ENCODE measurements around the gene ANAPC2. TPM values are rescaled to one million over a fixed set of nuclear protein-coding genes. Genes with fewer than 3 reads are reported as not detected.

Gene ANAPC2, protein sequence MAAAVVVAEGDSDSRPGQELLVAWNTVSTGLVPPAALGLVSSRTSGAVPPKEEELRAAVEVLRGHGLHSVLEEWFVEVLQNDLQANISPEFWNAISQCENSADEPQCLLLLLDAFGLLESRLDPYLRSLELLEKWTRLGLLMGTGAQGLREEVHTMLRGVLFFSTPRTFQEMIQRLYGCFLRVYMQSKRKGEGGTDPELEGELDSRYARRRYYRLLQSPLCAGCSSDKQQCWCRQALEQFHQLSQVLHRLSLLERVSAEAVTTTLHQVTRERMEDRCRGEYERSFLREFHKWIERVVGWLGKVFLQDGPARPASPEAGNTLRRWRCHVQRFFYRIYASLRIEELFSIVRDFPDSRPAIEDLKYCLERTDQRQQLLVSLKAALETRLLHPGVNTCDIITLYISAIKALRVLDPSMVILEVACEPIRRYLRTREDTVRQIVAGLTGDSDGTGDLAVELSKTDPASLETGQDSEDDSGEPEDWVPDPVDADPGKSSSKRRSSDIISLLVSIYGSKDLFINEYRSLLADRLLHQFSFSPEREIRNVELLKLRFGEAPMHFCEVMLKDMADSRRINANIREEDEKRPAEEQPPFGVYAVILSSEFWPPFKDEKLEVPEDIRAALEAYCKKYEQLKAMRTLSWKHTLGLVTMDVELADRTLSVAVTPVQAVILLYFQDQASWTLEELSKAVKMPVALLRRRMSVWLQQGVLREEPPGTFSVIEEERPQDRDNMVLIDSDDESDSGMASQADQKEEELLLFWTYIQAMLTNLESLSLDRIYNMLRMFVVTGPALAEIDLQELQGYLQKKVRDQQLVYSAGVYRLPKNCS
- 10 to 100 TPM; 34.8 to 36.6 TPM for total RNA-seq

GRCh38 chr9:137188490-137189296 is at the start of gene ANAPC2, which contains the start of gene SSNA1:
TSS of gene ANAPC2 (minus strand) at chr9:137188560. CDS start at chr9:137188532, 28 bp downstream.
TSS of gene SSNA1 (plus strand) at chr9:137188676. CDS start at chr9:137188727, 51 bp downstream.
- peak within 1 kb of the TSS; percentile 88 for H3K27ac Mint-ChIP-seq
- H3K9me3 Mint-ChIP-seq: no peaks in the 10 kb centered on the region
- CTCF ChIA-PET: interaction anchor here (0.6 to 2.6 kb wide), 13 partner anchors 11 to 295 kb away, joined by 3 to 16 read pairs (median 4); partner anchors contain the start of genes RNF224, TMEM210 and TPRN
- H3K4me1 Mint-ChIP-seq (ENCODE audit: low read depth): peaks cover 39% of the 10 kb centered on the region
- H3K27me3 Mint-ChIP-seq (ENCODE audit: low read depth): no peaks in the 10 kb centered on the region
- intact Hi-C loops (cut with micrococcal nuclease): loop anchor here (1.0 to 5.0 kb wide), 6 partner anchors 12 to 61 kb away; partner anchors contain the start of genes NDOR1, RNF224, TMEM203 and TPRN
- DNase-seq: peak; percentile 92
- peaks cover 7% of the 10 kb centered on the region for H3K36me3 Mint-ChIP-seq (ENCODE audit: low read depth)
- peak within 1 kb of the TSS; percentile 92 for H3K4me3 Mint-ChIP-seq

DNA sequence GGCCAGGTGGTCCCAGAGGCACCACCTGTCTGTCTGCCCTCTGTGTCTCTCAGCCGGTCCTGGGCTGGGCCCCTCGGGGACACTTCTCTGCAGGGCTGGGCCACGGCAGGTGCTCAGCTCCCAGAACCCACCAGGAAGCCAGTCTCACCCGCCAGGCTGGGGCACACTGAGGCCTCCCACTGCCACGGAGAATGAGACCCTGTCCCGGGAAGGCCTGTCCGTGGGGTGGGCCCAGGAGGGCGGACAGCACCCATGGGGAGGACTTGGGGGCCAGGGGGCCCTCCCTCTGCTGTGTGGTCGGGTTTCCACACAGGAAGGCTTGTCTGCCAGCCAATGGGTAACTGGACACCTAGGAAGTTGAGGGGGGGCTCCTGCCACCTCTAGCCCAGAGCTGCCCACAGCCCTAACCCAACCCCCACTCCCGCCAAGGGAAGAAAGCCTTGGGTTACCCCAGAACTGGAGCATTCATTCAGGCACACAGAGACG is 48.6 kb upstream of the ANAPC2 start:
- peaks cover 23% of the 10 kb centered on the region for H3K4me1 Mint-ChIP-seq (ENCODE audit: low read depth)
- H3K4me3 Mint-ChIP-seq: no peak overlapping the region
- no peak for DNase-seq
- intact Hi-C loops (cut with micrococcal nuclease): loop anchor here (1.0 to 5.0 kb wide), 2 partner anchors 119 to 190 kb away; partner anchors contain the start of gene NPDC1
- CTCF ChIA-PET: interaction anchor here (0.7 to 2.6 kb wide), 26 partner anchors 10 to 698 kb away, joined by 3 to 22 read pairs (median 4); partner anchors contain the start of genes ANAPC2, NELFB, RNF208 and RNF224
- H3K36me3 Mint-ChIP-seq (ENCODE audit: low read depth): peaks cover 8% of the 10 kb centered on the region
- no peaks in the 10 kb centered on the region for H3K9me3 Mint-ChIP-seq
- no peak overlapping the region for H3K27ac Mint-ChIP-seq
- no peaks in the 10 kb centered on the region for H3K27me3 Mint-ChIP-seq (ENCODE audit: low read depth)

GRCh38 chr9:137236238-137236935 is 48.0 kb upstream of the ANAPC2 start:
- CTCF ChIA-PET: interaction anchor here (0.6 to 2.6 kb wide), 27 partner anchors 9 to 697 kb away, joined by 3 to 22 read pairs (median 4); partner anchors contain the start of genes ANAPC2, NELFB, RNF208 and RNF224
- DNase-seq: peak; percentile 94
- H3K27ac Mint-ChIP-seq: no peak overlapping the region
- peaks cover 23% of the 10 kb centered on the region for H3K4me1 Mint-ChIP-seq (ENCODE audit: low read depth)
- H3K9me3 Mint-ChIP-seq: no peaks in the 10 kb centered on the region
- no peak overlapping the region for H3K4me3 Mint-ChIP-seq
- peaks cover 5% of the 10 kb centered on the region for H3K36me3 Mint-ChIP-seq (ENCODE audit: low read depth)
- intact Hi-C loops (cut with micrococcal nuclease): loop anchor here (1.0 to 5.0 kb wide), 2 partner anchors 118 to 189 kb away; partner anchors contain the start of gene NPDC1
- no peaks in the 10 kb centered on the region for H3K27me3 Mint-ChIP-seq (ENCODE audit: low read depth)

- DNase-seq: no peak
- Mint-ChIP-seq H3K27ac (no peak overlapping the region), H3K4me1 (ENCODE audit: low read depth) (peaks cover 23% of the 10 kb centered on the region), H3K9me3 (no peaks in the 10 kb centered on the region), H3K27me3 (ENCODE audit: low read depth) (no peaks in the 10 kb centered on the region), H3K4me3 (no peak overlapping the region), H3K36me3 (ENCODE audit: low read depth) (peaks cover 2% of the 10 kb centered on the region)
- intact Hi-C loops (cut with micrococcal nuclease): loop anchor here (1.0 to 5.0 kb wide), 2 partner anchors 117 to 188 kb away; partner anchors contain the start of gene NPDC1
- CTCF ChIA-PET: interaction anchor here (1.1 to 2.6 kb wide), 16 partner anchors 9 to 458 kb away, joined by 3 to 22 read pairs (median 6); partner anchors contain the start of genes NELFB, RNF208, RNF224 and SSNA1
Observed at GRCh38 chr9:137235424-137236237, 47.3 kb upstream of the ANAPC2 start.

GRCh38 chr9:137234758-137235423 is 46.5 kb upstream of the ANAPC2 start:
- Mint-ChIP-seq H3K36me3 (ENCODE audit: low read depth) (peaks cover 2% of the 10 kb centered on the region), H3K27ac (no peak overlapping the region), H3K4me1 (ENCODE audit: low read depth) (peaks cover 23% of the 10 kb centered on the region), H3K27me3 (ENCODE audit: low read depth) (no peaks in the 10 kb centered on the region), H3K9me3 (no peaks in the 10 kb centered on the region), H3K4me3 (no peak overlapping the region)
- CTCF ChIA-PET: interaction anchor here (1.4 to 2.6 kb wide), 2 partner anchors 46 to 105 kb away, joined by 6 to 10 read pairs; partner anchors contain the start of gene SSNA1
- intact Hi-C loops (cut with micrococcal nuclease): loop anchor here (5.0 kb wide), 1 partner anchor 188 kb away; the partner anchor contains the start of gene NPDC1
- no peak for DNase-seq

- Mint-ChIP-seq H3K9me3 (no peaks in the 10 kb centered on the region), H3K36me3 (ENCODE audit: low read depth) (peaks cover 2% of the 10 kb centered on the region), H3K27ac (no peak overlapping the region), H3K27me3 (ENCODE audit: low read depth) (no peaks in the 10 kb centered on the region), H3K4me3 (no peak overlapping the region), H3K4me1 (ENCODE audit: low read depth) (peaks cover 19% of the 10 kb centered on the region)
- CTCF ChIA-PET: interaction anchor here (1.4 kb wide), 1 partner anchor 45 kb away, joined by 6 read pairs; the partner anchor contains the start of gene SSNA1
- DNase-seq: no peak
- intact Hi-C loops (cut with micrococcal nuclease): no loop called here
Observed at GRCh38 chr9:137234055-137234697, 45.8 kb upstream of the ANAPC2 start.

DNA sequence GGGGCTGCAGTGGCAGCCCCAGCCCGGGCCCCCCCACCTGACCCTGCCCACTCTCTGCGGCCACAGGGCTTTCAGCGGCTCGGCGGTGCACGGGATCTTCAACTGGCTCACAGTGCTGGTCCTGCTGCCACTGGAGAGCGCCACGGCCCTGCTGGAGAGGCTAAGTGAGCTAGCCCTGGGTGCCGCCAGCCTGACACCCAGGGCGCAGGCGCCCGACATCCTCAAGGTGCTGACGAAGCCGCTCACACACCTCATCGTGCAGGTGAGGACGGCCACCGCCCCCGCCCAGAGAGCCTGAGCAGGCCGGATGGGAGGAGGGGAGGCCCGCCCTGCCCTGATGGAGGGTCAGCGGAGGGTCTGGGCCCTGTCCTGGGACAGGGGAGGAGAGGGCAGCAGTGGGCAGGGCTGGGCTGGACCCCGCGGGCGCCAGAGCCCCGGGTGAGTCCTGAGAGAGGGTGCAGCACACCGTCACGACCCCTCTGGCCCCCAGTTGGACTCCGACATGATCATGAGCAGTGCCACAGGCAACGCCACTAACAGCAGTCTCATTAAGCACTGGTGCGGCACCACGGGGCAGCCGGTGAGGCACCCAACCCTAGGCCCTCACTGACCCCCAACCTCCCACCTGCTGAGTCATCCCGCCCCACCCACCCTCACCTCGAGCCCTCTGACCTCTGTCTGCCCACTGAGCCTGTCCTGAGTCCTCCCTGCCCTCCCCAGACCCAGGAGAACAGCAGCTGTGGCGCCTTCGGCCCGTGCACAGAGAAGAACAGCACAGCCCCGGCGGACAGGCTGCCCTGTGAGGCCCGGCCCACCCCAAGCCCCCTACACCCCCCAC is 45.0 kb upstream of the ANAPC2 start:
- Mint-ChIP-seq H3K27ac (no peak overlapping the region), H3K9me3 (no peaks in the 10 kb centered on the region), H3K36me3 (ENCODE audit: low read depth) (no peaks in the 10 kb centered on the region), H3K4me1 (ENCODE audit: low read depth) (peaks cover 13% of the 10 kb centered on the region), H3K27me3 (ENCODE audit: low read depth) (no peaks in the 10 kb centered on the region), H3K4me3 (no peak overlapping the region)
- DNase-seq: no peak
- intact Hi-C loops (cut with micrococcal nuclease): no loop called here
- CTCF ChIA-PET: interaction anchor here (0.9 kb wide), 1 partner anchor 18 kb away, joined by 3 read pairs; the partner anchor contains the start of gene STPG3

- CTCF ChIA-PET: interaction anchor here (0.9 kb wide), 1 partner anchor 19 kb away, joined by 3 read pairs; the partner anchor contains the start of gene STPG3
- no peak overlapping the region for H3K4me3 Mint-ChIP-seq
- H3K27me3 Mint-ChIP-seq (ENCODE audit: low read depth): peaks cover 2% of the 10 kb centered on the region
- no peaks in the 10 kb centered on the region for H3K9me3 Mint-ChIP-seq
- DNase-seq: no peak
- H3K27ac Mint-ChIP-seq: no peak overlapping the region
- intact Hi-C loops (cut with micrococcal nuclease): no loop called here
- peaks cover 10% of the 10 kb centered on the region for H3K4me1 Mint-ChIP-seq (ENCODE audit: low read depth)
- H3K36me3 Mint-ChIP-seq (ENCODE audit: low read depth): no peaks in the 10 kb centered on the region
Observed at GRCh38 chr9:137232510-137232909, 44.1 kb upstream of the ANAPC2 start.

GRCh38 chr9:137232101-137232500 is 43.7 kb upstream of the ANAPC2 start:
- H3K9me3 Mint-ChIP-seq: no peaks in the 10 kb centered on the region
- no peak overlapping the region for H3K4me3 Mint-ChIP-seq
- H3K4me1 Mint-ChIP-seq (ENCODE audit: low read depth): peaks cover 12% of the 10 kb centered on the region
- DNase-seq: no peak
- H3K27me3 Mint-ChIP-seq (ENCODE audit: low read depth): peaks cover 2% of the 10 kb centered on the region
- intact Hi-C loops (cut with micrococcal nuclease): no loop called here
- H3K27ac Mint-ChIP-seq: no peak overlapping the region
- H3K36me3 Mint-ChIP-seq (ENCODE audit: low read depth): no peaks in the 10 kb centered on the region
- CTCF ChIA-PET: no interaction called here

All from activated naive CD4-positive, alpha-beta T cell treated with anti-CD3 and anti-CD28 coated beads for 36 hours (primary cell).